HG03558 (cell line): Measurements from ENCODE around the gene NDRG2.

Experiments used
- ATAC-seq: cut with Tn5 transposase; IDR thresholded peaks from one replicate; pipeline ENCODE4 v1.9.1; 2021; ENCODE audit warnings: moderate number of reproducible peaks; ENCODE audit not compliant: unreplicated experiment; ENCODE audit errors: extremely low read depth

Gene NDRG2

DNA sequence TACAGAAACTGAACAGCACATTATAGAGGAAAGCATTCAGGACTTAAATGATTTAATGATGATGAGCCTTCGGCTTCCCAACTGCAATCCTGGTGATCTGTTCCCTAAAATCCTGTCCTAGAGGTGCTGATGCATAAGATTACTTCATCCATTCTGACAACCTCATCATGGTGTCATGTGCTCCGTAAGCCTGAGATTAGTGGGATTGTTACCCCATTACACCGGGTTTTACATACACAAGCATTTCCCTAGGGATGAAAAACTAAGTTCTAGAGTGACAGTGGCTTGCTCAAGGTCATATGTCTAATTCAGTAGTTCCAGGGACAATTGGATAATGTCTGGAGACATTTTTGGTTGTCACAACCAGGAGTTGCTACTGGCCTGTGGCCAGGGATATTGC lies 12.3 kb upstream of the NDRG2 start:
- no peak for ATAC-seq

DNA sequence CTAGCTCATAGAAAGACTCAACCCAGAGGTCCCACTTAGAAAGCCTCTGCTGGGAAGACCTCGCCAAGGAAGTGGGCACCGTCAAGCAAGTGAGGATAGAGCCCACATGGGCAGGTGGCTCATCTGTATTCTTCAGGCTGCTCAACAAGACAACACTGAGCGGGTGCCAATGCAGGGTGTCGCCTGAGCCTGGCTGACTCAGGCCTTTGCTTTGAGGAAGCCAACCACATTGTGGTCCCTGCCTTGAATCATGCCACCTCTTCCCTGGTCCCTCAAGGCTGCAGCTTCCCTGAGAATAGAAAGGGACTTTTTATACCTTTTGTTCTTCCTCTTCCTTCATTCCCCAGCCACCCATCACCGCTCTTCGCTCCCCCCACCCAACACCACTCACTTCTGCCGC lies 11.9 kb upstream of the NDRG2 start:
- no peak for ATAC-seq

DNA sequence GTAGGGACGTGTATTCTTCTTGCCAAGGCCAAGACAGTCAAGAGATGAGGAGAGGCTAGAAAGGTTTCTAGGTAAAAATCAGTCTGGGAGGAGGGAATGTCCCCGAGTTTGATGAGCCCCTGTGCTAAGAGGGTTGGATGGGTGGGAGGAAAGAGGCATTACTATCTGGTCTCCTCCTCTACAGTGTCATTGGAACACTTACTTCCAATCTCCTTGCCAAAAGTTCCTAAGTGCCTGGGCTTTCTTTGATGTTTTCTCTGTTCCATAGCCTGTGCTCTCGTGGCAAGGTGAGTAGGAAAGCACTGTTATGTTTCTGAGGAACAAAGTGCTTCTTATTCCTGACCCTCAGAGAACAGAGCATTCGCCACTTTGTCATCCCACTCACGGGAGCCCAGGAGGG lies 9.8 kb upstream of the NDRG2 start, which contains the start of gene RNASE13:
TSS of gene RNASE13 (minus strand) at position 101 of the 400 bp plus-strand sequence. CDS start 519 bp downstream, outside the sequence.
- no peak for ATAC-seq

DNA sequence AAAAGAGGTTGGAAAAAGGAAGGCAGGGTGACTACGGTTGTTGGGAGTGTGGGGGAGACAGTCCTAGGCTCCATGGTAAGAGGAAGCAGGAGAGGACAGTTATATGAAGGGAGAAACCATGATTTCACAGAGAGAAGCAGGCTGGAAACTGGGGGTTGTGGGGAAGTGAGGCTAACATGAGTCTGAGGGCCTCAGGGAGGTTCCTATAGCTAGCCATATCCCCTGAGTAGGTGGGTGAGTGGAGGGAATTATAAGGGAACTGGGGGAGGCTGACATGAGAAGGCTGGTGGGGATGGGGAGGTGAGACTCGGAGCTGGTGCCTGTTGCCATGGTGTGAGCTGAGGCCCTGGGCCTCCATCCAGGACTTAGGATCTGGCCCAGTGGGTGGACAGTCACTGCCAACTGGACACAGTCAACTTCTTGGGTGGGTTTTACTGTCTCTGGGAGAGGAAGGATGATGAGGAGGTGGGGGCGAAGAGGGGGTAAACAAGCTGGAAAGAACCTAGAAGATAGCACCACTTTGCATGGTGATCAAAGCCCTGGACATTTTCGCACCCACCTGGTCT lies 8.4 kb upstream of the NDRG2 start:
- ATAC-seq, result no peak

DNA sequence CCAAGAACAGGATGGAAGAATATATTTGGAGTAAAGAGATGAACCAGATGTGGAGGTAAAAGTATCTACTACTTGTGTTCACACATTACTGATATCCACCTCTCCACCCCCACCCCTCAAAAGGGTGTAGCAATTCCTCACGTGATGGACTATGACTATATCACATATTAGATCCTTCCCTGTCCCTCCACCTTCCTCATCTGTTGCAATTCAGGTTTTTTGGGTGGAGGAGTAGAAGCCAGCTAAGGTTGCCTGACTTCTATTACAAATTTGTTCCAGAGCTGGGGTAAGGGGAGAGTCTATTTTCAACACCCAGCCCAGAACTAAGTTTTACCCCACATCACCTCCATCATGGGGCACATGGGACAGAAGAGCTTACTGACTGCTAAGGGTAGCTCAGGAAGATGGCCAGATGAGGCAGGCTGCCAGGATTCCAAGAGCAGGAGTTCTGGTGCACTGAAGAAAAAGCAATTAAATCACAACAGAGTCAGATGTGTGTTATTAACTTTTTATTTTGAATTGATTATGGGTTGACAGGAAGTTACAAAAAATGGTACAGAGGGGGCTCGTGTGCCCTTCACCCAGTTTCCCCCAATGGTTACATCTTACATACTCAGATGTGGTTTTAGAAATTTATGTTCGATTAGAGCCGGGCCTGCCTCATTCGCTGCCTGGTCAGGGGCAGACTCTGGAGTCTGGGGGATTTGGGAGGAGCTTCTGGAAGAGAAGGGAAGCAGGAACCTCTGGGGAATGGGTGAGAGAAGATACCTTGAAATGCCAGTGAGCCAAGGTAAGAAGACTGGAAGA lies 7.7 kb upstream of the NDRG2 start:
- no peak for ATAC-seq

DNA sequence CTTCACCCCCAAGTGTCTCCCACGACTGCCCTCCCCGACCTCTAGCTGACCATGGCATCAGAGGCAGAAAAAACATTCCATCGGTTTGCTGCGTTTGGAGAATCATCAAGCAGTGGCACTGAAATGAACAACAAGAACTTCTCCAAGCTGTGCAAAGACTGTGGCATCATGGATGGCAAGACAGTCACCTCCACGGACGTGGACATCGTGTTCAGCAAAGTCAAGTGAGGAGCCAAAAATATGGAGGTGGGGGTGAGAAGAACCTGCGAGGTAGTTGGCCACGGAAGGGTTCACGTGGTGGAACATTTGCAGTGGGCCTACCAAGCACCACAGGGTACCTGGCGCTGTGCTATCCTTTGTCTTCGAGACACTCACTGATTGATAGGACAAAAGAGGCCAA lies 5.7 kb upstream of the NDRG2 start:
- ATAC-seq, result no peak

DNA sequence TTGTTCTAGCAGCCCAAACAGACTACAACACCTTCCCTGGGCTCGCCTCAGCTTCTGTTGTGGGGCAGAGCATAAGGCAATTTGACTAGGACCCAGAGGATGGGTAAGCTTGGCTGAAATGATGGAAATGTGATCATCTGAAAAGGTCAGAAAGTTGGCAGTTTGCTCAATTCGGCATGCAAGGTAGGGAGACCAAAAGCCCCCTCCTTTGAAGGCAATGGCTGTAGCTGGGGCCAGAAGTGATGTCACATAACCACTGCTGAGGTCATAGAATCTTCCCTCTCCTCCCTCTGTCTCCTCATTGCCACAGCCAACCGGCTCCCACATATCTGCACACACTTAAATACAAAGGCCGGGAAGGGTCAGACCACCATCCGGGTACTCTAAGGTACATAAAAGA lies 5.1 kb upstream of the NDRG2 start, which contains the start of gene TPPP2:
TSS of gene TPPP2 (plus strand) at position 301 of the 400 bp plus-strand sequence. CDS start 365 bp downstream, outside the sequence.
- ATAC-seq, result no peak

DNA sequence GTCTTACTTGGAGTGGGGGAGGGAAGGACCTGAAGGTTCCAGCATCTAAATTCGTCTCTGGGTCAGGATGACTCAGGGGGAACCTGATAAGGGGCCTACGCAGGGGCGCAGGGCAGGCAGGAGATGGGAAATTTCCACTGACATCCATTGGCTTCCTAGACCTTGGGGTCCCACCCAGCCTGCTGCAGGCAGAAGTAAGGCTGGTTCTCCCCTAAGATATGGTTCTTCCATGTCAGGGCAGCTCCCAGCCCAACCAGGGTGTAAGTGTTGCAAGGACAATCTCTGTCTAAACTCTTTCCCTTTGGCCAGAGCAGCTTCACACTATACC lies 2.1 kb upstream of the NDRG2 start:
- no peak for ATAC-seq

DNA sequence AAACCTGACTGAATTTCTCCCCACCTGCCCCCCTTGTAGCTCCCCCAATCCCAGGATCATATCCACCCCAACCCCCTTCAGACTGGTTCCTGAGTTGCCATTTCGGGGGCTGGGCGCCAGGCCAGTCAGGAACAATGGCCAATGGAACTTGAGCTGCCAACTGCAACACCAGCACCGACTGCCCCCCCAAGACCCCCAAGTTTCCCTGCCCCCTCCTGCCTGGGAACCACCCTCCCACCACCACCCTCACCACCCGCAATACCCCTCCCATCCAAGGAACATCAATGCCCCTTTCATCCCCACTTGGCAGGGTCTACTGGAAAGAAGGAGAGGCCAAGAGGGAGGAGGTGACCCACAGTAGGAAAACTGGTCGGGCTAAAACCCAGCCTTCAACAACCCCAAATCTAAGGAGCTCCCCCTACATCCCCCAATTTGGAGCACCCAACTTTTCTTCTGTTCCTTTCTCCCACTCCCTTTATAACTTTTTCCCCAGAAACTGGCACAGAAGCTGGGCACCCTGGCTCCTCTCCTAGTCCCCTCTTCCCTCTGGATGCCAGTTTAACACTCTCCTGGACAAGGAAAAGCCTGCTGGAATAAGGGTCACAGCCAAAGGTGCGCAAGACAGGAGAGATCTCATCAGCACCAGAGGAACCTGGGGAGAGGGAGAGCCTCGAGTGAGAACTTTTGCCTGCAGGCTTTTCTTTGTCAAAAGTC lies 1.6 kb upstream of the NDRG2 start:
- no peak for ATAC-seq

DNA sequence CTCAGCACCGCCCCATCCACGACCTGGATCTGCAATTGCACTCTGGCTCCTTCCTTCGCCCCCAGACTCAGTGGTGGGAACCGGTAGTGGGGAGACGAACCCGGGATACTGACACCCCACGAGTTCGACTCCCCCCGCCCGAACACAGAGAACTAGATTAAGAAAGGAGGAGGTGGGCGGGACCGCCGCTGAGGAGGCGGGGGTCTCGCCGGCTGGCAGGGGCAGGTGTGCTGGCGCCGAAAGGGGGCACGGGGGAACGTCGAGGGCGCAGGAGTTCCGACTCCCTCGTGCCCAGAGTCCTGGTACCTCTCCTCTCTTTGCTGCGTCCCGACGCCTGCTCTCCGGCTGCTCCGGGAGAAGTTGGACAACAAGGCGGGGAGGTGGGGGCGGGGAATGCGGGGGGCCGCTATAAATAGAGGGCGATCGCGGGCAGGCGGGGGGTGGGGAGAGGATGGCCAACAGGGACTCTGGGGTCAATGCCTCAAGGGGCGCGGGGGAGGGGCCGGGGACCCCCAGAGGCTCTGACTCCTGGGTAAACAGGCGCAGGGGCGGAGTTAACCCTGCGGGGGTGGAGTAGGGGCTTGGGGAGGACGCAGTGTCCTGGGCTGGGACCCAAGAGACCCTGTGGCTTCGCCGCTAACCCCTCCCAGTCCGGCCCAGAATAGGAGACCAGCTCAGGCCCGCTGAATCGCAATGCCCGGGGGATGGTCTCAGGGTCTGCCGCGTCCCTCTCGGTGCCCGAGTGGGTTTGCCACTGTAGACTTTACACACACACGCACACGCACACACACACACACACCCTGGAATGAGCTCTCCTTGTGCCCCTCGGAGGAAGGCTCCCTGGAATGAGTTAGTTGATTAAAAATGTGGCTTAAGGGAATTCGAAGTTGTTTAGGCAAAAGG lies 761 bp upstream of the NDRG2 start:
- ATAC-seq, result no peak

DNA sequence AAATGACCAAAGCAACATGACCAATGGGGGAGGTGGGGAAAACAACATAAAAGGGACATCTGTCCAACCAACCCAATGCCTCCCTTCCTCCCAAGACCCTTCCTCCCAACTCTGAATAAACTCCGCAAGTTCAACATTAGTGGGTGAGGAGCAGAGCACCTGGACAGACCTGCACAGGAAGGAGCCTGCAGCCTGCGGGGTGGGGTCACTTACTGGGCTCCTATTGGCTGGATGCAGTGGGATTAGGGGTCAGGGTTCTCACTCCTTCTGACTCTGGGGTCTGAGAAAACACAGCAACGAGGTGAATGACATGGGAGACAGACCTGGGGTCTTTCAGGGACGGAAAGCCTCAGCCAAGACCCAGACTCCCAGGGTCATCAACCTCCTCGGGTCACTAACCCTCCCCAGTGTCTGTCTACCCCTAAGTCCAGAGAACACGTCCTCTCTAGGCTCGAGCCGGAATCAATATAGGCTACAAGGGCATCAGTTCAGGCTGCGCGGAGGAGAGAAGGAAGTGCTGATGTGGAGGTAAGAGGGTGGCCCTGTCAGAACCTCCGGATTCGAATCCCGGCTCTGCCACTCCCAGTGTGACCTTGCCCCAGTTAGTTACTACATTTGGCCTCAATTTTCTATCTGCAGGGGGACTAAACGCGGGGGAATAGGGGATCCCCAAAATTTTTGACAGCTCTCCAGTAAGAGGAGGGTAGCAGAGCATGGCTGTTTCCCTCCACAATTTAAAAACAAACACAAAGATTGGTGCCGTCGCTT lies 860 bp downstream of the NDRG2 start:
- ATAC-seq, result no peak

DNA sequence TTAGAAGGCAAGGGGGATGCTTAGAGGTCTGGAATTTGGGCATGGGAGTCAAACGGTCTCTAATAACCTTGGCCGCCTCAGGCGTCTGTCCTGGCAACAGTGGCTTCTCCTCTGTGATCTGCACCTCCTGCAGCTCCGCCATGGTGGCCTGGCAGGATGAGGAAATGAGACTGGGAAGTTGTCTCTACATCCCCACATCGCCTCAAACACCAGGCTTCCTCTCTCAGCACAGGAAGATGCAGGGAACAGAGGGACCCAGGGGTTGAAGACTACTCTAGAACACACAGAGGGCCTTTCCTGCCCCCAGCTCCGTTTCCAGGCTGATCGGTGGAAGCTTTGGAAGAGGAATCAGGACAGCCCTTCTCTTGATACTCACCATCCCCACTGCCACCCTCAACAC lies 1.7 kb downstream of the NDRG2 start:
- ATAC-seq, result no peak

DNA sequence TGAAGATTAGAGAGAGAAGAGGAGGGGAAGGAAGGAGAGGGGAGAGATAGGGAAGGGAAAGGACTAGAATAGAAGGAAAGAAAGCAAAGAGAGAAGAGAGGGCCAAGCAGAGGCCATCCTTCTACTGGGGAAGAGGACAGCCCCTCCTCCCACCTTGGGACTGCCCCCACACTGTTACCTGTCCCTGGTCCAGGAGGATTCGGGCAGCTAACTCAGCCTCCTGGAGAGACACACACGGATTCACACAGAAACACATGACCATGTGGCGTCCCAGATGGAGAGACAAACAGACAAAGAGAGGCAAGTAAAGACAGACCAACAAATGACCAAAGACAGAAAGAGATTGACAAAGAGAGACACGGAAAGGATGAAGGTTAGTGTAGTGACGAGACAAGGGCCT lies 2.2 kb downstream of the NDRG2 start:
- ATAC-seq, result no peak

DNA sequence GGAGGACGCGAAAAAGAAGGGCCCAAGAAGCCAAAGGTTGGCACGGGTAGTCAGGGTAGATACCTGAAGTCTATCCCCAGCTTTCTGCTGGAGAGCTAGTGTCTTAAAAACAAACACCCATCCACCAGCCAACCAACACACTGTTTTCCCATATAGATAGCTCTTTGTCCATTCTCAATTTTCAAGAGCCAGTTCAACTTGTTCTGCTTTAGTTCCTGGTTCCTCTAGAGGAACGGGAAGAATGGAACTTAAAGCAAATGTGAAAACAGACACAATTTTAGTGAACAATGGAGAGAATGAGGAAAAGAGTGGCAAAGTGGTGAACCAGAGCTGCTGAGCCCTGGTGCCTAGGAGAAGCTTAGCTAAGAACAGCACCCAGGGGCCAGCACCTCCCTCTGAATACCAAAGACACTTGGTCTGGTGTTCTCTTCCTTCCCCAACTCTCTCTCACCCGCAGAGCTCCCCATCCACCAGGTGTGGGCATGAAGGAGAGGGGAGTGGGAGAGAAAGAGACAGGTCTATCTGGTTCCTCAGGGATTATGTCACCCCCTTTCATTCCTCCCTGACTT lies 3.8 kb downstream of the NDRG2 start:
- ATAC-seq, result no peak

DNA sequence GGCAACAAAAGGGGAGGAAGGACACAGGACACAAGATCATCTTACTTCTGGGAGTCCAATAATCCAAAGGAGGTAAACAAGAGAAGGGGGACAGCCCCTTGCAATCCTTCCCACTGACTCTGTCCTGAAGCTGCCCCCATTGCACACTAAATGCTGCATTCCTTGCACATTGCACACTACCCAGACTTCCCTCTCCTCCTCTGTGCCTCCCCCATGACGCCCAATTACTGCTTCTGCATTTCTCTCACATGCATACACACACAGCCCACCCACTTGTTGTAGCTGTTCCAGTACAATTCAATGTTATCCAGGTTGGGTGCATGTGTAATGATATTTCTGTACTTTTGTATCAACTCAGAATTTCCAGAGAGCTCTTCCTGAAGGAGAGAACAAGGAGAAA lies 5.5 kb downstream of the NDRG2 start:
- no peak for ATAC-seq

DNA sequence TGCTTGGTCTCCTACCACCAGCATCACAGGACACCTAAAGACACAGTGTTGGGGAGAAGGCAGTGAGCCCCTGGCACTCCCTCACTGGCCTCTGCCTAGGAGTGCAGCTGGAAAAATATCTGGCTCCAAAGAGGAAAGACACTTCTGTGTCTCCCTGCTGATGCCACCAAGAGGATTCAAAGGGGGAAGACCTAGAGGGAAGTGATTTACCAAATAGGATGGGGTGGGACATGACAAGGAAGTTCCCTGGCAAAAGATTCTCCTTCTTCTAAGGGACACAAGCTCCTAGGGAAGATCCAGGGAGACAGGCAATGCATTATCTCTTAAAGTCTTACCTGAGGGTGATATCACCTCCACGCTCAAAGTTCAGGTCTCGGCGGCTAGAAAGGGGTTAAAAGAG lies 6.1 kb downstream of the NDRG2 start:
- ATAC-seq, result no peak

DNA sequence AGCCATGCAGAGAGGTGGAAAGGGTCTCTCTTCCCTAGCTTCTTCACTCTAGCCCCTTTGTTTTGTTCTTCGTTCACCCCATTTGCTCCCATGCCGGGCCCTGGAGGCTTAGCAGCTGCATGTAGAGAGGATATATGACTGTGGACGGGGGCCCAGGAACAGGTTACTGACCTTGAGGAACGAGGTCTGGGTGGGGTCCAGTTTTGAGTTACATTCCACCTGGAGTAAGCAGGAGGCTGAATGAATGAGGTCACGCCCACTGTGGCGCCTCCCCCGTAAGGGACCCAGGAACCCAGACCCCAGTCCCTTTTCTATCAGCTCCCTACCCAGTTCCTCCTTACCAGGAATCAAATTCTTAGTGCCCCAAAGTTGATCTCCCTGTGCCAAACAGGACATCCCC lies 6.6 kb downstream of the NDRG2 start:
- ATAC-seq, result no peak

DNA sequence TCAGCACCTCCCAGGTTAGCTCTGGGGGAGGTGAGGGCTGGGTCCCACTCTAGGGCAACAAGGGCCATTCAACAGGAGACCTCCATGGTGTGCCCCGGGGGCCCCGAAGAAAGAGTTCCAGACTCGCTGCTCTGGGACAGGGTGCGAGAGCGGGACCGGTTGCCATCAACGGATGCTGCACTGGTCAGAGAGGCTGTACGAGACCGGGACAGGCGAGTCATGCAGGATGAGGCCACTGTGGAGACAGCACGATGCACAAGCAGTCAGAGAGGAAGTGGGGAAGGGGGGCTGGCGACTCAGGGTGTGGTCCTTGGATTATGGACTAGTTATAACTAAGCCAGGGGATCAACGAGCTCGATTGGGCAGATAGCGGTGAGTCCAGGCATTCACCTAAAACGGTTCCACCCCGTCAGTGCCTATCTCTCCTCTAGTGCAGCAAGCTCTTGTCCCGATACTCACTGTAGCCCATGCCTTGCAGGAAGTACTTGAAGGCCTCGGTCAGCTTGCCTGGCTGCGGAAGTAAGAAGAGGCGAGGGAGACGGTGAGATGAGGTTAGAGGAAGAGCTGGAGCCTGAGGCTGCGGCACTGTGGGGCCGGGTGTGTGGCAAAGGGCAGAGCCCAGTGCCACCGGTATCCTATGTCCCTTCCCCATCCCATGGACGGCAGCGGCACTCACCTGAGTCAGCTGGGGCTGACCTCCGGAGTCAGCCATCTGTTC lies 7.2 kb downstream of the NDRG2 start:
- ATAC-seq, result no peak
